Keratinocyte (primary cell): ENCODE measurements around the gene SLC51B.

Experiments
- EZH2 ChIP-seq: IDR thresholded peaks from one replicate; pipeline ENCODE4 v1.6.1; 2012; ENCODE audit warnings: inconsistent platforms, mild to moderate bottlenecking, low read length, moderate library complexity
- TF ChIP-seq, protein P1 (sequence below), 3 experiments: IDR thresholded peaks in 1 of 3; conservative IDR thresholded peaks in 1 of 3; optimal IDR thresholded peaks in 1 of 3; 2 replicates in 2 of 3; 3 replicates in 1 of 3; pipeline versions ENCODE3 to v1.5.1; 2011; ENCODE audit warnings: low read length in 3 of 3, mild to moderate bottlenecking in 3 of 3, moderate library complexity in 2 of 3, control low read depth in 1 of 3, inconsistent platforms in 1 of 3; ENCODE audit not compliant: insufficient read depth in 2 of 3; ENCODE audit errors: extremely low read depth in 1 of 3

DNA sequence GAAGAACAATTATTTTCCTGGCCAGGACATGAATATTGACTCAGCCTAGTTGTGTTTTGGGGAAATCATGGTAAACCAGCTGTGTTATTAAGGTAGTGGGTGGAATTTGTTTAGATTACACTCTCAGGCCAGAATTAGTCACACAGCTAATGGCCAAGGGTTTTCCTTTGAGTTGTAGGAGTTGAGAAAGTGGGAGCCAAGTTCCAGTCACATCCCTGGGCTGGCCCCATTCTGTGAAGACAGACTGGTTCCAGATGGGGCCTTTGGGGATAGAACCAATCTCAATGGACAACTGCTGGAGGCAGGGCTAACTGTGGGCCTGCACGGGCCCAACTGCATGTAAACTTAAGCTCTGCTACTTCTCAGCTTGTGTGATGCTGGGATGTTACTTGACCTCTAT lies 24.0 kb downstream of the SLC51B start:
- no peak for TF ChIP-seq EZH2
- TF ChIP-seq, protein P1, sequence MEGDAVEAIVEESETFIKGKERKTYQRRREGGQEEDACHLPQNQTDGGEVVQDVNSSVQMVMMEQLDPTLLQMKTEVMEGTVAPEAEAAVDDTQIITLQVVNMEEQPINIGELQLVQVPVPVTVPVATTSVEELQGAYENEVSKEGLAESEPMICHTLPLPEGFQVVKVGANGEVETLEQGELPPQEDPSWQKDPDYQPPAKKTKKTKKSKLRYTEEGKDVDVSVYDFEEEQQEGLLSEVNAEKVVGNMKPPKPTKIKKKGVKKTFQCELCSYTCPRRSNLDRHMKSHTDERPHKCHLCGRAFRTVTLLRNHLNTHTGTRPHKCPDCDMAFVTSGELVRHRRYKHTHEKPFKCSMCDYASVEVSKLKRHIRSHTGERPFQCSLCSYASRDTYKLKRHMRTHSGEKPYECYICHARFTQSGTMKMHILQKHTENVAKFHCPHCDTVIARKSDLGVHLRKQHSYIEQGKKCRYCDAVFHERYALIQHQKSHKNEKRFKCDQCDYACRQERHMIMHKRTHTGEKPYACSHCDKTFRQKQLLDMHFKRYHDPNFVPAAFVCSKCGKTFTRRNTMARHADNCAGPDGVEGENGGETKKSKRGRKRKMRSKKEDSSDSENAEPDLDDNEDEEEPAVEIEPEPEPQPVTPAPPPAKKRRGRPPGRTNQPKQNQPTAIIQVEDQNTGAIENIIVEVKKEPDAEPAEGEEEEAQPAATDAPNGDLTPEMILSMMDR (optimal IDR thresholded peaks at IDR 0.05 in 1 of 3, IDR thresholded peaks at IDR 0.05 in 1 of 3, conservative IDR thresholded peaks at IDR 0.05 in 1 of 3; ENCODE audit: extremely low read depth in 1 of 3, insufficient read depth in 2 of 3, low read length in 3 of 3), result no peak
